HG03575 (cell line): ENCODE measurements around the gene CRYM.
"Not testable (repeated sequence)": the region's sequence is repeated elsewhere in the genome, so short reads cannot be mapped to it uniquely, and the experiment has no call there.

ENCODE experiments used
- ATAC-seq: cut with Tn5 transposase; IDR thresholded peaks from one replicate; pipeline ENCODE4 v1.9.1; 2021; ENCODE audit not compliant: unreplicated experiment, insufficient number of reproducible peaks, low FRiP score; ENCODE audit errors: extremely low read depth

CRYM gene

DNA sequence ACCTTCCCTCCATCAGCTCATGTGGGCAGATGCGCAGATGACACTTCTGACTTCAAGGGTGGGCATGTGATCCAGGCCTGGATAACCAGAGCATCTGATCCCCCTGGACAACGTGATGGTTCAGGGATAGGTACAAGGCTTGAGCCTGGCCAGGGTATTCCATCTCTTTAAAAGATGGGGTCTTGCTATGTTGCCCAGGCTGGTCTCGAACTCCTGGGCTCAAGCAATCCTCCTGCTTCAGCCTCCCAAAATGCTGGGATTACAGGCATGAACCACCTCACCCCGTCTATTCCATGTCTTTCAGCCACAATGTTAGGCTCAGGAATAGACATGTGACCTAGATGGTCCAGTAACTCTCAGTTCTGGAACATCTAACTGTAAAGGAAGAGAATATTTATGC, 20.8 kb downstream of the CRYM start:
- ATAC-seq = no peak

DNA sequence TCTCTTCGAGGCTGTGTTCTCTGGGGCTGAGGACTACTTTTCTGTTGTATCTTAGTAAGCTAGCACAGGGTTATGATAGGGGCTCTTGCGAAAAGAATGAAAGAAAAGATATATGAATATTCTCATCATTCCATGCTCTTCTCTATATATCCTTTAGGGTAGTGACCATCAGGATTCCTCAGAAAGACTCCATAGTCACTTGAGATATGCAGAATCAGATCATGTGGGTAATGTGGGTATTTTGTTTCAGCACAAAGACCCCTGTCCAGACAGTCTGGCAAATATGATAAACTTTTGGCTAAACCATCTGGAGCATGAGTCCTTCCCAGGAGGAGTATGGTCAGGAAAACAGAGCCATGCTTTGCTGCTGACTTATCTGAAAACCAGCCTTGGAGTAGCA, 21.5 kb downstream of the CRYM start:
- ATAC-seq = no peak

DNA sequence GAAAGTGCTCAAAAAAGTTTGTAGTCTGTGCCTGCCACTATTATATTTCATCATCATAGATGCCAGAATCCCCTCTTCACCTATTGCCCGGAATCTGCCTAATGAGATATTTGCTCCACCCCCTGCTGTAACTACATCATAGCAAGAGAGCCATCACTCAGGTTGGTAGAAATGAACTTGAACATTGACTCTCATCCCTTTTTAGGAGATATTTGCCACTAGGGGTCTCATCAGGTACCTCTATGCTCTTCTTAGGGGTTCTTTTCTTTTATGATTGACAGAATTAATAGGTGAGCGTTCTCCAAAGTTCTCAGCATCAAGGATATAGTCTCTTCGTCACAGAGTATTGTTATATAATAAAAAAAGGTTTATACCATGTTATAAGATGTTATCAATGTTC, 24.6 kb downstream of the CRYM start:
- ATAC-seq = no peak

DNA sequence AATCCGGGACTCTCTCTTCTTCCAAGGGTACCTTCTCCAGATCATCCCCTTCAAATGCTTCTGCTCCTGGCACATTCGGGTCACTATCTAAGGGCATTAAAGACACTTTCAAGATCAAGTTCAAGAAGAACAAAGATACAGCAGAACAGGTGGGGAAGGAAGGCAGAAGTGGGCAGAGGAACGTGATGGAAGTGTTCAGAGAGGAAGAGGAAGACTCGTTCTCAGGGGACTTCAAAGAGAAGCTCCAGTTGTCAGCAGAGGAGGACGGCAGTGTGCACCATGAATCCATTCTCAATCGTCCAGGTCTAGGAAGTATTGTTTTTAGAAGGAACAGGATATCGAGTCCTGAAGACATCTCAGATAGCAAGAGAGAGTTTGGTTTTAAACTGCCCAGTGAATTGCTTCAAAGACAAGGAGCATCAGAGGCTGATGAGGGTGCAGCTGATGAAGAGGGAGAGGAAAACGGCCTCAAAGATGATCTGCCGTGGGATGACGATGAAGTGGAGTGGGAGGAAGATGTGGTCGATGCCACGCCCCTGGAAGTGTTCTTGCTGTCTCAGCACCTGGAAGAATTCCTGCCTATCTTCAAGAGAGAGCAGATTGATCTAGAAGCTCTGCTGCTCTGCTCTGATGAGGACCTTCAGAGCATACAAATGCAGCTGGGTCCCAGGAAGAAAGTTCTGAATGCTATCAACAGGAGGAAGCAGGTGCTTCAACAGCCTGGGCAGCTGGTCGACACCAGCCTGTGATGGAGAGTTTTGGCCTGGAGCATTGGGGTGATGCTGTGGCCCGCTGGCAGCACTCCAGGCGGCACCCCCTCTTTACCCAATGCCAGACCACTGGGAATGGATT, 27.8 kb downstream of the CRYM start:
- no peak for ATAC-seq

DNA sequence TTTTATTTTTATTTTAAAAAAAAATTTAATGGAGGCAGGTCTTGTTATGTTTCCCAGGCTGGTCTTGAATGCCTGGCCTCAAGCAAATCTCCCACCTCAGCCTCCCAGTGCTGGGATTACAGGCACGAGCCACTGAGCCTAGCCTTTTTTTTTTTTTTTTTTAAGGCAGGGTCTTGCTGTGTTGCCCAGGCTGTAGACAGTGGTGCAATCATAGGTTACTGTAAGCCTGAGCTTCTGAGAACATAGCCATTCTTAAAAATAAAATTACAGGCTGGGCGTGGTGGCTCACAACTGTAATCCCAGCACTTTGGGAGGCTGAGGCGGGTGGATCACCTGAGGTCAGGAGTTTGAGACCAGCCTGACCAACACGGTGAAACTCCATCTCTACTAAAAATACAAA, 29.9 kb downstream of the CRYM start:
- ATAC-seq = not testable (repeated sequence)

DNA sequence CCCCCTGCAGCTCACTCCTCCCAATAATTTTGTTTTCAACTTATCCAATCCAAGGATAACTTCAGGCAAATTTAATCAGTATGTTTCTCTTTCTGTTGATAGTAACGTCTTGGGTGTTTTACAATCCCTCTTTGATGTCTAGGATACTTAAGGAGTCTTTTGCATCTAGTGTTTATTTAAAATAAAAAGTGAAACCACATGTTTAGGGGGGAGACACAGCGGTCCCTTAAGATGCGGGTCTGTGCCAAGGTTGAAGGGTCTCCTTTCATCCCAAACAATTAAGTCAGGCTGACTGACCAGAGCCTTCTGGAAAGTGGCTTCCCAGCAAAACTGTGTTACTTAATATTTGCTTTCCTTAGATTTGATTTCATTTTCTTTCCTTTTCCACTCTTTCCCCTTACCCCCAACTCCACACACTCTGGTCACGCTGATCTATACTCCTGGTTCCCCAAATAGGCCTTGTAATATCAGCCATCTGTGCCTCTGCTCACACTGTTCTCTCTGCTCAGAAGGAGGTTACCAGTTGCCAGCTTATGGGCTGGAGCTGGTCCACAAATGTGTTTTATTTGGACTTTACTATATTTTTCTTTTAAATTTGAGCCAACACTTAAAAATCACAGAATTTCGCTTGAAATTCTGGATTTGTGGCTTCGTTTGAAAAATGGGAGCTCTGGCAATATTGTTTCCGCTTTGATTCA, 33.4 kb downstream of the CRYM start:
- no peak for ATAC-seq

DNA sequence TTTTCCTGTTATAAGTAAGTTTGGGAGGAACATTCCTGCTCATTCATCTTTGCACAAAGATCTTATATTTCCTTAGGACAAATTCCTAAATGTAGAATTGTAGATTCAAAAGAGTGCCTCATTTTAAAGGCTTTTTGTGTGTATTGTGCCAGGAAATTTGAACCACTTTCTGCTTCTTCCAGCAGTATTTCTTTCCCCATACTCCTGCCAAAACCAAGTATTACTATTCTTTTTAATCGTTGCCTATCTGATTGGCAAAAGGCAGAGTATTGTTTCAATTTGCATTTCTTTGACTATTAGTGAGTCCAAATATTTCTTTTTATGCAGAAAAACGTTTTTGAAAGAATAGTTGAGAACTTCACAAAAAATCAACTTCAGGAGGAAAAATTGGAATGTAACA, 35.3 kb downstream of the CRYM start:
- no peak for ATAC-seq

DNA sequence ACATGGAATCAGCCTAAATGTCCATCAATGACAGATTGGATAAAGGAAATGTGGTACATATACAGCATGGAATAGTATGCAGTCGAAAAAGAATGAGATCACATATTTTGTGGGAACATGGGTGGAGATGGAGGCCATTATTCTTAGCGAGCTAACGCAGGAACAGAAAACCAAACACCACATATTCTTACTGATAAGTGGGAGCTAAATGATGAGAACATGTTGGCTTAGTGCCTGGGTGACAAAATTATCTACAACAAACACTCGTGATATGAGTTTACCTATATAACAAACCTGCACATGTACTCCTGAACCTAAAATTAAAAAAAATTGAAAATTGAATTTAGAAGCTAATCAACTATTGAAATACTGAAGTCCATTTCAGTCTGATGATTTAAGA, 38.4 kb downstream of the CRYM start:
- no peak for ATAC-seq

DNA sequence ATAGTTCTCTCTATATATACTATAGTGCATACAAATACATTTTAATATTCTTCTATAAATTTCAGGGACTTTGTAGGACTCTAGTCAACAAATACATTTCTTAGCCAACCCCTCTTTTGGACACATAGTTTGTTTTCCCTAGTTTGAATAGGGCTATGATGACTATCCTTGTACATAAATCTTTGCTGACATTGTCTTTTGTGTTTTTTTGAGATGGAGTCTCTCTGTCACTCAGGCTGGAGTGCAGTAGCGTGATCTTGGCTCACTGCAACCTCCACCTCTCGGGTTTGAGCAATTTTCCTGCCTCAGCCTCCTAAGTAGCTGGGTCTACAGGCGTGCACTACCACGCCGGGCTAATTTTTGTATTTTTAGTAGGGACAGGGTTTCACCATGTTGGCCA, 41.3 kb downstream of the CRYM start:
- ATAC-seq = no peak

DNA sequence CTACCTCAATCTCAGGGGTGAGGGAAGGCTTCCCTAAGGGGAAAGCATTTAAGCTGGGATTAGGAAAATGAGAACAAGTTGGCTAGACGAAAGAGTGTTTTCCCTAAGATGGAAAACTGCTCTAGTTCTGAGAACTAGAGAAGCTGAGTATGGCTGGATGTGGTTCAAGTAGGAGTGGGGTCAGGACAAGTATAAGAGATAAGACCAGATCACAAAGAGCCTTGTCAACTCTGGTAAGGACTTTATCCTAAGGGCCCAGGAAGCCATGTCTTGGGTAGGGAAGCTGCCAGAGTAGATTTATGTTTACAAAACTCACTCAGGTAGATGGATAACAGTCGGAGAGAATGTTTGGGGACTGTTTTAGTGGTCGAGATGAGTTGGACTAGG, 42.9 kb downstream of the CRYM start:
- ATAC-seq = no peak

DNA sequence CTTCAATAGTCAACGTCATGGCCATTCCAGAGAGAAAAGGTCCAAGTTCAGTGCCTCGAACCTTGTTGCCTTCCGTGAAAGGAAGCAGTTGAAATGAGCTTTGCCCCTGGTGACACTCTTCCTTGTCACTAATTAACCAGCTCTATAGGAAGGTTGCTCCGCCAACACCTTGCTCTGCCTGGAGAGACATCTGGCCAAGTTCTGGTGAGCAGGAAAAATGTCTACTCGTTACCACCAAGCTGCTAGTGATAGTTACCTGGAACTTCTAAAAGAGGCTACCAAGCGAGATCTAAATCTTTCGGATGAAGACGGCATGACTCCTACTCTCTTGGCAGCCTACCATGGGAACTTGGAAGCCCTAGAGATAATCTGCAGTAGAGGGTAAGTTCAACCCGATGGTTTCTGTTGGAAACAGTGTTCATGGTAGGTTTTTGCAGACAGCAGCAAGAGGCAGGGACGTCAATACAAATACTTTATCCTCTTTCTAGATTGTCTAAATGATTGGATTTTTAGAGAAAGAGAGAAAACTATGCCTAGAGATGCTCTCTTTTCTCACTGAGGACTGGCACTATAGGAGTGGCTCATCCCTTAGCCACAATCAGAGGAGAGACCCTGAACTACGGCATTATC, 44.5 kb downstream of the CRYM start, which contains the start of gene ANKS4B:
Gene ANKS4B, plus strand, starts transcription at position 179 of the 630 bp plus-strand sequence. Its CDS starts 39 bp downstream, at position 218.
- no peak for ATAC-seq

DNA sequence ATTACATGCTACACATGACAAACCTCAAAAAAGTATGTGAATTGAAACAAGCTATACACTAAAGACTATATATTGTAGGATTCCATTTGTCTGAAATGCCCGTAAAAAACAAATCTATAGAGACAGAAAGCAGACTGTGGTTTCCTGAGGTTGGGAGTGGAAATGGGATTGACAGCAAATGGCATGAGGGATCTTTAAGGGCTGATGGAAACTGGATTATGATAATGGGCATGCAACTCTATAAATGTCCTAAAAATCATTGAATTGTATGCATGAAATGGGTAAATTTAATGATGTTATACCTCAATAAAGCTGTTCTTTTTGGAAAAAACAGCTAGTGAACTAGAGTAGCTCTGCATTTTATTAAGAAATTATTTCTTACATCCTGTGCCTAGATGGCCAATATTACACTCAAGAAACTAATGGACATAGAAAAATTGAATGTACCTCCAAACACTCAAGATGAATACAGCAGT, 45.0 kb downstream of the CRYM start:
- no peak for ATAC-seq

DNA sequence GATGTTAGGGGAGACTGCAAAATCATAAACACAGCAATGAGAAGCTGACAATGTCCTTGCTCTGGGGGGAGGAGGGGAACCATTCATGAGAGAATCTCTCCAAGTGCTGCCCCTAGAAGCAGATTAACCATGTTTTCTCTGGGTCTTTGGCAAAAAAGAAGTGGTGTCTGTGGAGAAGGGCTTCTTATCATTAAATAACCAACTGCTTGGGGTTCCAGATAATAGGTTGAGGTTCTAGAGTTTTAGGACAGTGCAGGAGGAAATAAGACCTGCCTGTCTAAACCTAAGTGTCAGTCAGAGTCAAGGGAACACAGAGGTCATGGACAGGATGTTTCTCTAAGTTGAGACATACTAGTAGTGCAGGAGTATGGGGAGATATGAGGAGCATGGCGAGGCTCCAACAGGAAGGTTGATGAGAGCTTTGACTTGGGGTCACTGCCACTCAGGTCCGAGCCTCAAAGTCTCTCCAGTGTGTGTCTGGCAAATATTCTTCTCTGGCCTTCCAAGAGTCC, 49.7 kb downstream of the CRYM start:
- no peak for ATAC-seq

DNA sequence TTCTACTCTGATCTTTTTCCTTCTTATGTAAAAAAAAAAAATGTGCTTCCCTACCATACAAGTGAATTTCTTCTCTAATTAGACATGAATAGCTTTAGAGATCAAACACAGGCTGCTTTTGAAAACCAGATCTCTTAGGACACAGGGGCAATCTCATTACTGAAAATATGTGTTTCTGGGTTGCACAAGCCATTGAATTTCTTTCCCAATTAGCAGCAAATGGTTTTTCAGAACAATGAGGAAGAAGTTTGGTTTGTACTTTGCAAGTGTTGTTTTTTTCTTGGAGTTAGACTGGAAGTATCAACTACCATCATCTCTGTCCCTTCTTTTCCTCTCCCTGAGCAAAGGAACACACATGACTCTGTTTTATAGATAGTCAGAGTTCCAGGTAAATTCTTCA, 50.2 kb downstream of the CRYM start:
- no peak for ATAC-seq

DNA sequence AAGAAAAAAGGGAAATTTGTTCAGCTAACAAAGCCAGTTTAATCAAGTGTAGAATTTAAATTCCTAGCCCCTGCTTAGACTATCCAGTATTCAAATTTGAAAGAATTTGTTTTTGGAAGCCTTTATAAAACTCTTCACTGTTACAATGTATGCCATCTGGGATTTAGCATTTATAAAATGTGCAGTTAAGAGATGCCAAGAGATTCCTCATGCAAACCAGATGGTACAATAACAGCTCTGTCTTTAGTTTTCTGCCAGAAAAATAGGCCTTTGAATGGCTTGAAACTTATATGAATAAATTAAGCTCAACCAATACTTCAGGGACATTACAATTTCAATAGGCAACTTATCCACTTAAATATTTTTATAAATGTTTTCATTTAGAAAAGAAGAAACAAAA, 51.3 kb downstream of the CRYM start:
- no peak for ATAC-seq

DNA sequence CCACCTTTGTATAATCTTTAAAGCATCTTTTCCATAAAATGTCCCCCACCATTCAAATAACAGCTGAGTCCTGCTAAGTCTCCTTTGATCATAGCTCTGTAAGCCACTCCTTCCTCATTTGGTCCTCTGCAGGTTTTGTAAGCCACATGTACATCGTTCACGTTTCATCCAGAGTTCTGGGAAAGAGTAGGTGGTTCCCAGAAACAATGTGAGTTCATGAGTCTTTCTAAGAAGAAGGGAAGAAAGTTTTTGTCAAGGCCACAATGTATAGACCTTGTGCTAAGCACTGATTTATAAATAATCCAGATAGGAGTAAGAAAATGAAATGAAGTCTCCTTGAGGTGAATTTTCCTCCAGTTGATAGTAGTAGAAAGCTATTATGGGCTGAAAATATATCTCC, 53.3 kb downstream of the CRYM start:
- no peak for ATAC-seq

DNA sequence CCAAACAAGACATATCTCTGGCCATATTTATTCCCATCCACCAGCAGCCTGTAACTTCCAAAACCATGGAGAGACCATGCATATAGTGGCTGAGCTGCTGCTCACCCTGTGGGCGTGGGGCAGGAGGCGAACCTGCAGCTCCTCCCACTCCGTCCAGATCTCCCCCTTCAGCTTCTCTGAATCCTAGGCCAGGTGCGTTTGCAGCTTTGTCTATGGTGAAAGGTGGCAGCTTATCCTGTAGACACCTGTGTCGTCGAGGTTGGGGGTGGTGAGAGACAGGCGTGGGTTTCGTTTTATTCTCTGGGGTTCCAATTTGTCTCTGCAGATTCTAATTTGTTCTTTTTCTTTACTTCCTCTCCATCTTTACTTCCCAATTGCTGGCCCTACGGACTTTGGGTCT, 54.3 kb downstream of the CRYM start:
- ATAC-seq = no peak

DNA sequence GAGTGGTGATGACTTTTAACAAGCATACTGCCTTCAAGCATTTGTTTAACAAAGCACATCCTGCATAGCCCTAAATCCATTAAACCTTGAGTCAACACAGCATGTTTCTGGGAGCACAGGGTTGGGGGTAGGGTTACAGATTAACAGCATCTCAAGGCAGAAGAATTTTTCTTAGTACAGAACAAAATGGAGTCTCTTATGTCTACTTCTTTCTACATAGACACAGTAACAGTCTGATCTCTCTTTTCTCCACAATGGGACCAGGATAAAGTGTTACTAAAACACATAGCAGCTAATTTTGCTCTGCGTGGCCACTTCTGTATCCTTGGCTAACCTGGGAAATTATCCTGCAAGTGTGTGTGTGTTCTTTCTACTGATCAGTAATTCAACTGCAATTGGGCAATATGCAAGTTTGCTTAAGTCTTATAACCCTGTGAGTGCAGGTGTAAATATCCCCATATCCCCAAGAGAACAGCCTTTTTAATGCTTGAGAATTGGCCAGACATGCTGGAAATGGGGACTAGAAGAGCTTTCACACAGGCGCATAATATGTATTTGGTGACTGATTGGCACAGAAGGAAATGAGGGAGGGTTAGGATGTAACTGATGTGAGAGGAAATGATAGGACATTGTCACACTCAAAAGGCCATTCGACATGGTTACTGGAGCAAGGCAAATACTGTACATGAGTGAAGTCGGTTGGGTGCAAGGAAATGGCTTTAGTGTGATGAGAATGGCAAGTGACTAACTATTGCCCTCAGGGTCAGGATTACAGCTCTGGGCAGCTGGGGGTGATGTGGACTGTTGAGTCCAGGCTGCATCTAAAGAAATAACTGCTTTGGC, 55.4 kb downstream of the CRYM start:
- no peak for ATAC-seq

DNA sequence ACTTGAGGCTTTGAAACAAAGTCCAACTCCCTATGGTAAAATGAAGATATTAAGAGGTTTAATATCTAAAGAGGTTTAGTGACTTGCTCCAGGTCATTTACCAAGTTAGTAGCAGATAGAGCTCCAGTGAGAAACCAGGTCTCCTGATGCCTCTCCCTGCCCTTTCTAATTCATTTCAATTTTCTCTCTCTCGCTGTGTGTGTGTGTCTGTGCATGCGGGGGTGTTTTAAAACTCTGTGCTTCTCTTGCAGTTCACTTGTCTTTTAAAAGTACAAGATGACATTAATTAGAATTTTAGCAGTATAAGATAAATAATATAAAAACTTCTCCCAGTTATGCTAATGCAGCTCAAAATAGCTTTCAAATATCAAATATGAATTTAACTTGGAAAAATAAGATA, 58.5 kb downstream of the CRYM start:
- no peak for ATAC-seq
